Retinal pigment epithelial cell (primary cell): ENCODE results near the gene GJB2.

Experiments used
- DNase-seq: peaks from one replicate; pipeline ENCODE4 v3.0.0-alpha.2; 2010; ENCODE audit warnings: low read depth
- H3K4me3 ChIP-seq: 2 replicates; pipeline ENCODE4 v1.5.1; 2011; ENCODE audit warnings: mild to moderate bottlenecking, low read length, control low read depth, moderate library complexity
- TF ChIP-seq, protein P1 (sequence below): conservative IDR thresholded peaks from 2 replicates; pipeline ENCODE4 v1.5.1; 2011; ENCODE audit warnings: low read depth, low read length, control low read depth, inconsistent platforms

Gene GJB2

DNA sequence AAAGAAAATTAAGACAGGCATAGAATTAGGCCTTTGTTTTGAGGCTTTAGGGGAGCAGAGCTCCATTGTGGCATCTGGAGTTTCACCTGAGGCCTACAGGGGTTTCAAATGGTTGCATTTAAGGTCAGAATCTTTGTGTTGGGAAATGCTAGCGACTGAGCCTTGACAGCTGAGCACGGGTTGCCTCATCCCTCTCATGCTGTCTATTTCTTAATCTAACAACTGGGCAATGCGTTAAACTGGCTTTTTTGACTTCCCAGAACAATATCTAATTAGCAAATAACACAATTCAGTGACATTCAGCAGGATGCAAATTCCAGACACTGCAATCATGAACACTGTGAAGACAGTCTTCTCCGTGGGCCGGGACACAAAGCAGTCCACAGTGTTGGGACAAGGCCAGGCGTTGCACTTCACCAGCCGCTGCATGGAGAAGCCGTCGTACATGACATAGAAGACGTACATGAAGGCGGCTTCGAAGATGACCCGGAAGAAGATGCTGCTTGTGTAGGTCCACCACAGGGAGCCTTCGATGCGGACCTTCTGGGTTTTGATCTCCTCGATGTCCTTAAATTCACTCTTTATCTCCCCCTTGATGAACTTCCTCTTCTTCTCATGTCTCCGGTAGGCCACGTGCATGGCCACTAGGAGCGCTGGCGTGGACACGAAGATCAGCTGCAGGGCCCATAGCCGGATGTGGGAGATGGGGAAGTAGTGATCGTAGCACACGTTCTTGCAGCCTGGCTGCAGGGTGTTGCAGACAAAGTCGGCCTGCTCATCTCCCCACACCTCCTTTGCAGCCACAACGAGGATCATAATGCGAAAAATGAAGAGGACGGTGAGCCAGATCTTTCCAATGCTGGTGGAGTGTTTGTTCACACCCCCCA lies 3.8 kb downstream of the GJB2 start:
- no peak overlapping the region for H3K4me3 ChIP-seq
- no peak for DNase-seq
- TF ChIP-seq, protein P1, sequence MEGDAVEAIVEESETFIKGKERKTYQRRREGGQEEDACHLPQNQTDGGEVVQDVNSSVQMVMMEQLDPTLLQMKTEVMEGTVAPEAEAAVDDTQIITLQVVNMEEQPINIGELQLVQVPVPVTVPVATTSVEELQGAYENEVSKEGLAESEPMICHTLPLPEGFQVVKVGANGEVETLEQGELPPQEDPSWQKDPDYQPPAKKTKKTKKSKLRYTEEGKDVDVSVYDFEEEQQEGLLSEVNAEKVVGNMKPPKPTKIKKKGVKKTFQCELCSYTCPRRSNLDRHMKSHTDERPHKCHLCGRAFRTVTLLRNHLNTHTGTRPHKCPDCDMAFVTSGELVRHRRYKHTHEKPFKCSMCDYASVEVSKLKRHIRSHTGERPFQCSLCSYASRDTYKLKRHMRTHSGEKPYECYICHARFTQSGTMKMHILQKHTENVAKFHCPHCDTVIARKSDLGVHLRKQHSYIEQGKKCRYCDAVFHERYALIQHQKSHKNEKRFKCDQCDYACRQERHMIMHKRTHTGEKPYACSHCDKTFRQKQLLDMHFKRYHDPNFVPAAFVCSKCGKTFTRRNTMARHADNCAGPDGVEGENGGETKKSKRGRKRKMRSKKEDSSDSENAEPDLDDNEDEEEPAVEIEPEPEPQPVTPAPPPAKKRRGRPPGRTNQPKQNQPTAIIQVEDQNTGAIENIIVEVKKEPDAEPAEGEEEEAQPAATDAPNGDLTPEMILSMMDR: peak; percentile 19

DNA sequence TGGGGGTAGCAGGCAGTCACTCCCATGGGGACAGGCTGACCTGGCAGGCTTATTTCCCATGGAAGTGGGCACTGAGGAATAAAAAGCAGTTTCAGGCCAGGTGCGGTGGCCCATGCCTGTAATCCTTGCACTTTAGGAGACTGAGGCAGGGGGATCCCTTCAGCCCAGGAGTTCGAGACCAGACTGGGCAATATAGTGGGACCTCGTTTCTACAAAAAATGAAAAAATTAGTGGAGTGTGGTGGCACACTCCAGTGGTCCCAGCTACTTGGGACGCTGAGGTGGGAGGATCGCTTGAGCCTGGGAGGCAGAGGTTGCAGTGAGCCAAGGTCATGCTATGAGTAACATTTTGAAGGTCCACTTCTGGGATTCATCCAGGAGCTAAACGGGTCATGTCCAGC lies 6.0 kb downstream of the GJB2 start:
- H3K4me3 ChIP-seq: no peak overlapping the region
- DNase-seq: no peak
- TF ChIP-seq, protein P1: no peak

DNA sequence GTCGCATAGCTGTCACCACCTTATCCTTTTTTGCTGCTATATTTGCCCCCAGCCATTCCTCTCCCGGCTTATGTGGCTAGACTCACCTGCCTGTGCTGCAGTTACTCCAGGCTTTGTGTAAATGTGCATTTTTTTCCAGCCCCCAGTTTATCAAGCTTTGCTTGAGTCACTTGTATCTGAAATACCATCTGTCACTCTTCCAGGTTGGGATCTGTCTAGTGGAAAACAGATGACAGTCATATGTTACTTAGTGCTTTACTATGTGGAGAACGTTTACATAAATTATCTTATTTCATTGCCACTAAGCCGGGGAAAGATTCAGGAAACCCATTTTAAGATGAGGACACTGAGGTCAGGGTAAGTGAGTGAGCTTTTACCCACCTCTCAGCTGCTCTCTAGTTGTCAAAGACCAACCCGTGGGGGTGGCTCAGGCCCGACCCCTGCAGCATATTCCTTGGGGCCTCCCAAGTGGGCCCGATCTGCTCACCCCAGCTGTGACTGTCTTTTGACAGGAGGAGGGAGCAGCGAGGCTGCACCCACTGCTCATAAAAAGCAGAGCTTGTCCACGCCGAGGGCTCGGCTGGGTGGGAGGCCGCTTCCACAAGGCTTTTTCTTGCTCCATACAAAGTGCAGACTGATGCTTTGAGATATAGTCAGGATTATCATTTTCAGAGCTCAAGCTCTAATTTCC lies 7.2 kb downstream of the GJB2 start:
- TF ChIP-seq, protein P1: no peak
- no peak for DNase-seq
- H3K4me3 ChIP-seq: no peak overlapping the region

DNA sequence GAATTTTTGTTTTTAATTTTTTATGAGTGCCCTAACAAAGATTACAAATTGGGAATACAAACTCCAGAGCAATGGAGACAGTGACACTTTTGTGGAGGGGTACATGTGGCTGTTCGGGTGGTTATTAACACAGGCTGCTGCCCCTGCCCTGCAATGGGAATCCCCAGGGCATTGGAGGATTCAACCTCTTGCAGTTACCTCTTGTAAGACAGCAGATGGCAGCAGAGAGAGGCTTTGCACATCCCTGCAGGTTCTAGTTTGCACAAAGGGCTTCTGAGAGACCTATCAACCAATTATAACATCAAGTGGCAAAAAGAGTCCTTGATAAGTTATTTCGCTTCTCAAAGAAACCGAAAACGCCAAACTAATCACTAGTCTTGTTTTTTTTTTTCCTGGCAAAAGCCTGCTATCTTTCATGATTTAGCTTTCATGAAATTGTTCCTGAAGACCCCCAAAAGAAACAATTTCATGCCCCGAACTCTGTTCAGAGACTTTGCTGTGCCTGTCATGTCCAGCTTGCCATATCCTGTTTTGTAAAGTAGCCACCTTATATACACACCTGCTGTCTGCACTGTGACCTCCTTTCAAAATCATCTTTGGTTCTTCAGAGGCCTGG lies 10.4 kb downstream of the GJB2 start:
- DNase-seq: no peak
- H3K4me3 ChIP-seq: no peak overlapping the region
- TF ChIP-seq, protein P1: peak; percentile 93

DNA sequence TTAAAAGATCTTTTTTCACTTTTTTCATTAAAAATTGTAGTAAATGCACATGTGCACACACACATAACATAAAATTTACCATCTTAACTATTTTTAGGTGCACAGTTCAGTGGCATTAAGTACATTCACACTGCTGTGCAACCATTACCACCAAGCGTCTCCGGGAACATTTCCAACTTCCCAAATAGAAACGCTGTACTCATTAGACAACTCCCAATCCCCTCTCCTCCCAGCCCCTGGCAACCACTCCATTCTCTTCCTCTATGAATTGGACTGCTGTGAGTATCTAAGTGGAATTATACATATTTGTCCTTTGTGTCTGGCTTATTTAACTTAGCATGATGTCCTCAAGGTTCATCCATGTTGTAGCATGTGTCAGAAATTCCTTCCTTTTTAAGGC lies 11.6 kb downstream of the GJB2 start:
- DNase-seq: no peak
- TF ChIP-seq, protein P1: no peak
- H3K4me3 ChIP-seq: no peak overlapping the region

DNA sequence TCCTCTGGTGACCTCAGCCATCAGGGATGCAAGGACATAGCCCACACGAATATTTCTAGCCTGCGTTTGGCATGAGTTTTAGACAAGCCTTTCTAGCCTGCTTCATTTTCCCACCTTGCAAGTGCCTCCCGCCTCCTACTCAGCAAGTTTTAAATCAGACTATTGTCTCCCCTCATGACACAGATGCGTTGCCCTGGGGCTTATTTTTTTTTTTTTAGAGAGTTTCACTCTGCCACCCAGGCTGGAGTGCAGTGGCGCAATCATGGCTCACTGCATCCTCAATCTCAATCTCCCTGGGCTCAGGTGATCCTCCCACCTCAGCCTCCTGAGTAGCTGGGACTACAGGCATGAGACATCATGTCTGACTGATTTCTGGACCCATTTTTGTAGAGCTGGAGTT lies 14.6 kb downstream of the GJB2 start:
- DNase-seq: no peak
- TF ChIP-seq, protein P1: no peak
- H3K4me3 ChIP-seq: no peak overlapping the region
